Natural killer cell (primary cell): ENCODE results near the gene DPY19L3. TPM values are rescaled to one million over a fixed set of nuclear protein-coding genes. Genes with fewer than 3 reads are reported as not detected.

ENCODE experiments used
- ATAC-seq, 3 donors: fragments of 150-1000 bp in 2 of 3; fragments of 200-7000 bp in 1 of 3; cut with Tn5 transposase; 1 replicate in 1 of 3; 2 replicates in 2 of 3; pipeline ENCODE4 v1.10.0; 2021; ENCODE audit warnings: mild to moderate bottlenecking in 2 of 3, moderate library complexity in 2 of 3
- DNase-seq, 2 donors: peaks; one replicate each; pipeline versions ENCODE4 v3.0.0 to v3.0.0-alpha.2; 2013 to 2021; ENCODE audit warnings: mixed read lengths in 1 of 2
- H3K27ac ChIP-seq: one replicate; pipeline ENCODE4 v1.5.1; 2013; ENCODE audit warnings: mild to moderate bottlenecking, low read length
- H3K27me3 ChIP-seq: one replicate; pipeline ENCODE4 v1.6.1; 2013; ENCODE audit warnings: low read length; ENCODE audit not compliant: control insufficient read depth, insufficient read depth
- H3K36me3 ChIP-seq: one replicate; pipeline ENCODE4 v1.6.1; 2013; ENCODE audit warnings: low read length; ENCODE audit not compliant: control insufficient read depth, insufficient read depth
- H3K4me1 ChIP-seq: one replicate; pipeline ENCODE4 v1.6.1; 2013; ENCODE audit warnings: low read length; ENCODE audit not compliant: control insufficient read depth, insufficient read depth
- H3K4me3 ChIP-seq: one replicate; pipeline ENCODE4 v1.5.1; 2013; ENCODE audit warnings: low read length
- H3K9me3 ChIP-seq: one replicate; pipeline ENCODE4 v1.6.1; 2013; ENCODE audit warnings: low read length; ENCODE audit not compliant: control insufficient read depth, insufficient read depth
- H3K27ac Mint-ChIP-seq, 2 donors: one replicate each; pipeline ENCODE4 v1.8.0; 2022; ENCODE audit warnings: mild to moderate bottlenecking in 2 of 2, mixed read lengths in 2 of 2, moderate library complexity in 1 of 2
- H3K27me3 Mint-ChIP-seq, 2 donors: one replicate each; pipeline ENCODE4 v1.8.0; 2022; ENCODE audit warnings: low read depth in 2 of 2, mixed read lengths in 2 of 2
- H3K36me3 Mint-ChIP-seq: one replicate; pipeline ENCODE4 v1.8.0; 2022; ENCODE audit warnings: mixed read lengths
- H3K4me1 Mint-ChIP-seq, 2 donors: one replicate each; pipeline ENCODE4 v1.8.0; 2022; ENCODE audit warnings: mixed read lengths in 2 of 2
- H3K4me3 Mint-ChIP-seq: one replicate; pipeline ENCODE4 v1.8.0; 2022; ENCODE audit warnings: mild to moderate bottlenecking, moderate library complexity, mixed read lengths
- H3K9me3 Mint-ChIP-seq, 2 donors: one replicate each; pipeline ENCODE4 v1.8.0; 2022; ENCODE audit warnings: mixed read lengths in 2 of 2
- CTCF ChIP-seq: fragments of 200-600 bp; IDR thresholded peaks from one replicate; pipeline ENCODE4 v1.8.0; 2022; ENCODE audit warnings: antibody characterized with exemption
- WGBS: methylation state at CpG from one replicate; pipeline ENCODE4 v1.1.7; 2013; ENCODE audit warnings: missing lambda C conversion rate; ENCODE audit not compliant: insufficient coverage; 5-methylcytosine and 5-hydroxymethylcytosine counted together
- intact Hi-C: fragments of 100-400 bp; cut with micrococcal nuclease; formaldehyde crosslinking; loops from one replicate; pipeline ENCODE4 v1.14.2; 2022
- total RNA-seq, 4 donors: library from RNA; stranded (reverse); fragments of 120-200 nt in 1 of 4; gene quantifications; one replicate each; pipeline versions ENCODE4 v1.2.3 to v1.2.4, GENCODE V29; 2013 to 2022

DPY19L3 gene
- total RNA-seq, 3 donors from 2014 or later (not counting 1 experiment from before 2014, with no cell fraction given): 26.7 to 28.1 (median 27.6) TPM

- no peaks in the 10 kb centered on the region for H3K4me1 ChIP-seq
- peaks cover 54% of the 10 kb centered on the region for H3K36me3 ChIP-seq
- no peak for TF ChIP-seq CTCF
- no peak overlapping the region for H3K4me3 ChIP-seq
- ATAC-seq (no peak), DNase-seq (no peak)
- Mint-ChIP-seq H3K4me1 (peaks cover 61 to 65% of the 10 kb centered on the region in 2 donors), H3K27me3 (no peaks in the 10 kb centered on the region), H3K9me3 (no peaks in the 10 kb centered on the region), H3K27ac (peak overlapping the region in 1 of 2 donors; percentile 5), H3K36me3 (peaks cover 15% of the 10 kb centered on the region), H3K4me3 (no peak overlapping the region)
- H3K27me3 ChIP-seq: no peaks in the 10 kb centered on the region
- intact Hi-C loops: no loop called here
- no peaks in the 10 kb centered on the region for H3K9me3 ChIP-seq
- WGBS: 97% methylated on average over 3 of the region's 3 CpGs
- no peak overlapping the region for H3K27ac ChIP-seq
These were observed 41.9 kb upstream of the DPY19L3 start for GRCh38 chr19:32363632-32364031.

GRCh38 chr19:32364040-32364439, 41.5 kb upstream of the DPY19L3 start:
- H3K4me1 Mint-ChIP-seq: peaks cover 61 to 66% of the 10 kb centered on the region in 2 donors
- no peaks in the 10 kb centered on the region for H3K27me3 ChIP-seq
- H3K27ac Mint-ChIP-seq: peak overlapping the region in 1 of 2 donors; percentile 5
- no peak overlapping the region for H3K4me3 ChIP-seq
- no peaks in the 10 kb centered on the region for H3K9me3 ChIP-seq
- no peak overlapping the region for H3K27ac ChIP-seq
- H3K4me3 Mint-ChIP-seq: no peak overlapping the region
- H3K36me3 Mint-ChIP-seq: peaks cover 15% of the 10 kb centered on the region
- no peaks in the 10 kb centered on the region for H3K27me3 Mint-ChIP-seq
- peaks cover 51% of the 10 kb centered on the region for H3K36me3 ChIP-seq
- H3K4me1 ChIP-seq: no peaks in the 10 kb centered on the region
- DNase-seq: no peak
- no peaks in the 10 kb centered on the region for H3K9me3 Mint-ChIP-seq
- 90% methylated on average over 1 of the region's 1 CpG for WGBS
- no peak for ATAC-seq
- no peak for TF ChIP-seq CTCF
- intact Hi-C loops: no loop called here

GRCh38 chr19:32367063-32367462, 38.5 kb upstream of the DPY19L3 start:
- ATAC-seq: no peak
- Histone ChIP-seq H3K9me3 (no peaks in the 10 kb centered on the region), H3K27me3 (no peaks in the 10 kb centered on the region), H3K36me3 (peaks cover 38% of the 10 kb centered on the region), H3K4me1 (no peaks in the 10 kb centered on the region), H3K27ac (no peak overlapping the region), H3K4me3 (no peak overlapping the region)
- Mint-ChIP-seq H3K36me3 (peaks cover 9% of the 10 kb centered on the region), H3K4me1 (peaks cover 74 to 76% of the 10 kb centered on the region in 2 donors), H3K9me3 (no peaks in the 10 kb centered on the region), H3K27me3 (no peaks in the 10 kb centered on the region), H3K4me3 (no peak overlapping the region), H3K27ac (no peak overlapping the region)
- intact Hi-C loops: no loop called here
- TF ChIP-seq CTCF: no peak
- 80% methylated on average over 6 of the region's 6 CpGs for WGBS
- no peak for DNase-seq

- H3K4me3 Mint-ChIP-seq: no peak overlapping the region
- H3K9me3 Mint-ChIP-seq: no peaks in the 10 kb centered on the region
- intact Hi-C loops: no loop called here
- H3K9me3 ChIP-seq: no peaks in the 10 kb centered on the region
- H3K27ac Mint-ChIP-seq: peak overlapping the region; percentile 14 to 45
- H3K36me3 ChIP-seq: peaks cover 36% of the 10 kb centered on the region
- peaks cover 67 to 70% of the 10 kb centered on the region in 2 donors for H3K4me1 Mint-ChIP-seq
- no peak overlapping the region for H3K4me3 ChIP-seq
- no peak overlapping the region for H3K27ac ChIP-seq
- TF ChIP-seq CTCF: no peak
- WGBS: 100% methylated on average over 3 of the region's 3 CpGs
- ATAC-seq (no peak), DNase-seq (no peak)
- no peaks in the 10 kb centered on the region for H3K4me1 ChIP-seq
- no peaks in the 10 kb centered on the region for H3K27me3 ChIP-seq
- peaks cover 14% of the 10 kb centered on the region for H3K36me3 Mint-ChIP-seq
- H3K27me3 Mint-ChIP-seq: no peaks in the 10 kb centered on the region
These were observed 37.5 kb upstream of the DPY19L3 start for GRCh38 chr19:32367948-32368536.
